Pancreas (tissue), 10 donors: ENCODE data around the gene TP53I11. TPM values are rescaled to one million over a fixed set of nuclear protein-coding genes. Genes with fewer than 3 reads are reported as not detected.
A peak's percentile ranks its signal among the peaks of the same experiment; 100 is the strongest.

Source experiments
- ATAC-seq, 4 donors: fragments of 200-7000 bp; cut with Tn5 transposase; one replicate each; pipeline versions ENCODE4 v1.8.0 to v1.9.1; 2020; ENCODE audit warnings: mild to moderate bottlenecking in 4 of 4, moderate library complexity in 4 of 4
- DNase-seq, 6 donors: peaks; one replicate each; pipeline ENCODE4 v3.0.0-alpha.2; 2020
- FAIRE-seq: peaks from 2 replicates; lab custom pipeline; 2012; peaks lifted over from hg19 to GRCh38; lab: Jason Lieb, UNC
- H3K27ac ChIP-seq, 4 donors: fragments of 200-600 bp; sonication (generic); 1 replicate in 3 of 4; 2 replicates in 1 of 4; pipeline versions ENCODE4 v1.5.0 to v1.8.0; 2020
- H3K27me3 ChIP-seq, 4 donors: fragments of 200-600 bp; one replicate each; pipeline ENCODE4 v1.8.0; 2021
- H3K36me3 ChIP-seq, 3 donors: fragments of 200-600 bp; sonication (generic) in 1 of 3; one replicate each; pipeline versions ENCODE4 v1.5.0 to v1.8.0; 2020 to 2021
- H3K4me1 ChIP-seq, 3 donors: fragments of 200-600 bp; one replicate each; pipeline ENCODE4 v1.8.0; 2021
- H3K4me3 ChIP-seq, 4 donors: fragments of 200-600 bp; sonication (generic) in 2 of 4; one replicate each; pipeline versions ENCODE4 v1.5.0 to v1.8.0; 2020 to 2021
- H3K9me3 ChIP-seq, 4 donors: fragments of 200-600 bp; one replicate each; pipeline ENCODE4 v1.8.0; 2021
- CTCF ChIP-seq, 4 donors: fragments of 200-600 bp; sonication (generic) in 3 of 4; IDR thresholded peaks; one replicate each; pipeline versions ENCODE4 v1.5.0 to v1.8.0; 2021; ENCODE audit warnings: antibody characterized with exemption in 4 of 4
- WGBS, 2 donors: extraction: QIAGEN DNeasy Blood & Tissue Kit; methylation state at CpG; one replicate each; pipeline ENCODE4 v1.1.7; 2013; 5-methylcytosine and 5-hydroxymethylcytosine counted together
- intact Hi-C, 3 donors: fragments of 100-400 bp; cut with DNase I; formaldehyde crosslinking; loops; one replicate each; pipeline versions ENCODE4 v1.11.1 to v1.14.2; 2022
- polyA plus RNA-seq, 2 donors: library from polyadenylated mRNA; stranded (reverse); fragments of 200-250 nt; gene quantifications; one replicate each; pipeline ENCODE4 v1.2.3, GENCODE V29; 2013
- total RNA-seq, 6 donors: library from RNA; stranded (reverse); fragmentation: NEBNext Ultra II Directional in 4 of 6; extraction: Animal tissue kit (Norgen Biotek cat#: 25700) in 4 of 6; gene quantifications; one replicate each; pipeline versions ENCODE4 v1.2.1 to v1.2.4, GENCODE V29; 2021 to 2023
- donor health status: healthy with polysubstance abuse.
- donor health status: DM: no; HTN: no; CAD: no; lungs with moderate emphysema.
- donor health status: DM: no; HTN: no; CAD: no.
- donor health status: control.
- donor health status: control.
- donor health status: Bipolar disorder and iron deficiency.
- donor health status: DM: yes; HTN: yes; CAD: no.
- donor health status: DM: no; HTN: no; CAD: no.
- donor health status: DM: no; HTN: no; CAD: no.
- donor health status: DM: yes; HTN: yes; CAD: no.

The TP53I11 gene
- total and polyA plus RNA-seq, 8 donors = 18.8 to 40.2 (median 28.7) TPM

GRCh38 chr11:44940404-44940803 lies 10.3 kb downstream of the TP53I11 start:
- 63 to 65% methylated on average over 7 of the region's 7 CpGs for WGBS, 2 donors
- H3K27me3 ChIP-seq = no peaks in the 10 kb centered on the region
- TF ChIP-seq CTCF (IDR thresholded peaks at IDR 0.05) = no peak
- intact Hi-C loops = no loop called here
- no peaks in the 10 kb centered on the region for H3K9me3 ChIP-seq
- peaks cover 0 to 11% (median 0%) of the 10 kb centered on the region in 3 donors for H3K4me1 ChIP-seq
- H3K27ac ChIP-seq = no peak overlapping the region
- no peak for ATAC-seq
- FAIRE-seq = no peak
- H3K4me3 ChIP-seq = no peak overlapping the region
- no peak for DNase-seq
- no peaks in the 10 kb centered on the region for H3K36me3 ChIP-seq

GRCh38 chr11:44939673-44940395 lies 10.8 kb downstream of the TP53I11 start:
- FAIRE-seq (no peak), ATAC-seq (peak in 1 of 4 donors; percentile 6), DNase-seq (no peak)
- peaks cover 0 to 11% (median 0%) of the 10 kb centered on the region in 3 donors for H3K4me1 ChIP-seq
- H3K27ac ChIP-seq = no peak overlapping the region
- H3K9me3 ChIP-seq = no peaks in the 10 kb centered on the region
- no peak for TF ChIP-seq CTCF (IDR thresholded peaks at IDR 0.05)
- no peak overlapping the region for H3K4me3 ChIP-seq
- no peaks in the 10 kb centered on the region for H3K27me3 ChIP-seq
- intact Hi-C loops = loop anchor here in 1 of 3 donors (5.0 to 10.0 kb wide), 2 partner anchors 167 to 395 kb away; no protein-coding TSS in a partner anchor
- WGBS, 2 donors = 84 to 85% methylated on average over 22 of the region's 22 CpGs
- H3K36me3 ChIP-seq = peaks cover 0 to under 1% (median 0%) of the 10 kb centered on the region in 3 donors

GRCh38 chr11:44938066-44938691 lies 12.5 kb downstream of the TP53I11 start:
- no peak for ATAC-seq
- H3K27ac ChIP-seq = no peak overlapping the region
- 94 to 98% methylated on average over 19 of the region's 19 CpGs for WGBS, 2 donors
- peaks cover 0 to 5% (median 0%) of the 10 kb centered on the region in 3 donors for H3K4me1 ChIP-seq
- peaks cover 0 to 3% (median 0%) of the 10 kb centered on the region in 3 donors for H3K36me3 ChIP-seq
- FAIRE-seq = no peak
- H3K9me3 ChIP-seq = no peaks in the 10 kb centered on the region
- no peak for TF ChIP-seq CTCF (IDR thresholded peaks at IDR 0.05)
- no peaks in the 10 kb centered on the region for H3K27me3 ChIP-seq
- no peak overlapping the region for H3K4me3 ChIP-seq
- intact Hi-C loops = loop anchor here in 1 of 3 donors (5.0 to 10.0 kb wide), 2 partner anchors 169 to 397 kb away; no protein-coding TSS in a partner anchor
- DNase-seq = no peak

GRCh38 chr11:44936951-44937543 lies 13.6 kb downstream of the TP53I11 start:
- Histone ChIP-seq H3K27ac (no peak overlapping the region), H3K9me3 (no peaks in the 10 kb centered on the region), H3K36me3 (peaks cover 0 to 3% (median 0%) of the 10 kb centered on the region in 3 donors), H3K4me3 (no peak overlapping the region), H3K27me3 (no peaks in the 10 kb centered on the region), H3K4me1 (no peaks in the 10 kb centered on the region)
- DNase-seq = no peak
- no peak for FAIRE-seq
- intact Hi-C loops = loop anchor here in 1 of 3 donors (5.0 to 10.0 kb wide), 2 partner anchors 170 to 398 kb away; no protein-coding TSS in a partner anchor
- ATAC-seq = peak in 1 of 4 donors; percentile 9
- TF ChIP-seq CTCF (IDR thresholded peaks at IDR 0.05) = no peak
- 83 to 87% methylated on average over 12 of the region's 12 CpGs for WGBS, 2 donors
